Measurements from ENCODE around the gene ANO7. TPM values are rescaled to one million over a fixed set of nuclear protein-coding genes. Genes with fewer than 3 reads are reported as not detected.

ANO7 gene
- polyA plus RNA-seq, 1 donor from 2014 or later, result not detected

GRCh38 chr2:241207641-241208040, 19.2 kb downstream of the ANO7 start:
- H3K4me3 ChIP-seq (ENCODE audit: low read length), result no peak overlapping the region
- no peak overlapping the region for H3K27ac ChIP-seq (ENCODE audit: low read length)
- no peak overlapping the region for H2AFZ ChIP-seq (ENCODE audit: low read depth, low read length)
- H3K9me3 ChIP-seq (ENCODE audit: low read length), result no peaks in the 10 kb centered on the region
- TF ChIP-seq EP300 (conservative IDR thresholded peaks at IDR 0.05; ENCODE audit: poor library complexity, severe bottlenecking), result no peak
- no peak for TF ChIP-seq SMC3 (conservative IDR thresholded peaks at IDR 0.05; ENCODE audit: poor library complexity)
- no peak for TF ChIP-seq RAD21 (conservative IDR thresholded peaks at IDR 0.05)
- TF ChIP-seq EZH2 (IDR thresholded peaks at IDR 0.05; ENCODE audit: borderline replicate concordance, insufficient read depth, low read length, poor library complexity, severe bottlenecking), result no peak
- no peak for TF ChIP-seq MXI1 (conservative IDR thresholded peaks at IDR 0.05; ENCODE audit: poor library complexity, severe bottlenecking)
- TF ChIP-seq POLR2AphosphoS5 (IDR thresholded peaks at IDR 0.05), result no peak
- H3F3A ChIP-seq (ENCODE audit: insufficient read depth, low read length, poor library complexity, severe bottlenecking), result no peaks in the 10 kb centered on the region
- H3K36me3 ChIP-seq (ENCODE audit: insufficient read depth, low read length), result no peaks in the 10 kb centered on the region
- no peak overlapping the region for H3K9ac ChIP-seq (ENCODE audit: low read length)
- no peaks in the 10 kb centered on the region for H3K79me2 ChIP-seq (replicated peaks; ENCODE audit: insufficient read depth, low read length)
- no peak overlapping the region for H3K4me2 ChIP-seq (ENCODE audit: low read length)
- no peaks in the 10 kb centered on the region for H4K20me1 ChIP-seq (ENCODE audit: insufficient read depth)
- H3K27me3 ChIP-seq (ENCODE audit: insufficient read depth, low read depth, low read length), result no peaks in the 10 kb centered on the region
- H3K9me2 ChIP-seq (ENCODE audit: insufficient read depth, low read length), result no peaks in the 10 kb centered on the region

GRCh38 chr2:241208058-241208457, 19.6 kb downstream of the ANO7 start:
- Histone ChIP-seq H3K4me2 (ENCODE audit: low read length) (no peak overlapping the region), H4K20me1 (ENCODE audit: insufficient read depth) (no peaks in the 10 kb centered on the region), H3K27ac (ENCODE audit: low read length) (no peak overlapping the region), H3K27me3 (ENCODE audit: insufficient read depth, low read depth, low read length) (no peaks in the 10 kb centered on the region), H3K4me3 (ENCODE audit: low read length) (no peak overlapping the region), H3K36me3 (ENCODE audit: insufficient read depth, low read length) (no peaks in the 10 kb centered on the region), H3K79me2 (replicated peaks; ENCODE audit: insufficient read depth, low read length) (no peaks in the 10 kb centered on the region), H3F3A (ENCODE audit: insufficient read depth, low read length, poor library complexity, severe bottlenecking) (no peaks in the 10 kb centered on the region), H3K9ac (ENCODE audit: low read length) (no peak overlapping the region), H3K9me2 (ENCODE audit: insufficient read depth, low read length) (no peaks in the 10 kb centered on the region), H3K9me3 (ENCODE audit: low read length) (no peaks in the 10 kb centered on the region), H2AFZ (ENCODE audit: low read depth, low read length) (no peak overlapping the region)
- TF ChIP-seq EZH2 (IDR thresholded peaks at IDR 0.05; ENCODE audit: borderline replicate concordance, insufficient read depth, low read length, poor library complexity, severe bottlenecking) (no peak), REST (IDR thresholded peaks at IDR 0.05; ENCODE audit: borderline replicate concordance) (no peak), POLR2AphosphoS5 (IDR thresholded peaks at IDR 0.05) (no peak), EP300 (conservative IDR thresholded peaks at IDR 0.05; ENCODE audit: poor library complexity, severe bottlenecking) (no peak), MXI1 (conservative IDR thresholded peaks at IDR 0.05; ENCODE audit: poor library complexity, severe bottlenecking) (no peak), CTCF (IDR thresholded peaks at IDR 0.05; ENCODE audit: poor library complexity, severe bottlenecking) (no peak), TAF1 (IDR thresholded peaks at IDR 0.05; ENCODE audit: low read depth) (no peak), SMC3 (conservative IDR thresholded peaks at IDR 0.05; ENCODE audit: poor library complexity) (no peak), RAD21 (conservative IDR thresholded peaks at IDR 0.05) (no peak)

Measured in neural cell (in vitro differentiated cells).